Measurements from ENCODE around the gene LECT2.

DNA sequence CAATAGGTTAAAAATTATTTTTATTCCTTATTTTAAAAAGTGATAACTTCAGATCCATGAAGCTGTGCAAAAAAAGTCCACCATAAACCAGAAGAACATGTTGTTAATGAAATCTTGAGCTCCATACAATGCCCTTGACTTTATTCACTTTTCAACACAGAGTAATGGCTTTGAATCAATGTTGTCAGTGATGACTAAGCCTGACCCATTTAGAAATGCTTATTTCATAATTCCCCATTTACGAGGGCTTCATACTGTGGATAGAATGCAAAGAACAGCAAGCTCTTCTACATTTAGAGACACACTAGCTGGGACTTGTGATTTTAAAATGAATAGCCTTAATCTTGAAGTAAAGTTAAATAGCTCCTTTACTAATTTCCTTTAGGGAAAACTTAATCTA is 33.4 kb downstream of the LECT2 start:
- TF ChIP-seq BHLHE40 (IDR thresholded peaks at IDR 0.05; ENCODE audit: borderline replicate concordance in 1 of 2, low read depth in 2 of 2, low read length in 1 of 2) (no peak), EZH2 (IDR thresholded peaks at IDR 0.05; ENCODE audit: borderline replicate concordance, control insufficient read depth, low read depth, low read length) (no peak), CEBPB (IDR thresholded peaks at IDR 0.05; ENCODE audit: borderline replicate concordance in 1 of 2, low read depth in 2 of 2, low read length in 2 of 2) (no peak), CHD4 (IDR thresholded peaks at IDR 0.05) (no peak), RCOR1 (conservative IDR thresholded peaks at IDR 0.05; ENCODE audit: low read depth, low read length) (no peak), NBN (IDR thresholded peaks at IDR 0.05) (no peak), EP300 (IDR thresholded peaks at IDR 0.05; ENCODE audit: borderline replicate concordance in 1 of 2, control insufficient read depth in 1 of 2, low read depth in 2 of 2, low read length in 2 of 2) (no peak), HCFC1 (IDR thresholded peaks at IDR 0.05; ENCODE audit: low read length) (no peak)
- TF ChIP-seq, protein P1, sequence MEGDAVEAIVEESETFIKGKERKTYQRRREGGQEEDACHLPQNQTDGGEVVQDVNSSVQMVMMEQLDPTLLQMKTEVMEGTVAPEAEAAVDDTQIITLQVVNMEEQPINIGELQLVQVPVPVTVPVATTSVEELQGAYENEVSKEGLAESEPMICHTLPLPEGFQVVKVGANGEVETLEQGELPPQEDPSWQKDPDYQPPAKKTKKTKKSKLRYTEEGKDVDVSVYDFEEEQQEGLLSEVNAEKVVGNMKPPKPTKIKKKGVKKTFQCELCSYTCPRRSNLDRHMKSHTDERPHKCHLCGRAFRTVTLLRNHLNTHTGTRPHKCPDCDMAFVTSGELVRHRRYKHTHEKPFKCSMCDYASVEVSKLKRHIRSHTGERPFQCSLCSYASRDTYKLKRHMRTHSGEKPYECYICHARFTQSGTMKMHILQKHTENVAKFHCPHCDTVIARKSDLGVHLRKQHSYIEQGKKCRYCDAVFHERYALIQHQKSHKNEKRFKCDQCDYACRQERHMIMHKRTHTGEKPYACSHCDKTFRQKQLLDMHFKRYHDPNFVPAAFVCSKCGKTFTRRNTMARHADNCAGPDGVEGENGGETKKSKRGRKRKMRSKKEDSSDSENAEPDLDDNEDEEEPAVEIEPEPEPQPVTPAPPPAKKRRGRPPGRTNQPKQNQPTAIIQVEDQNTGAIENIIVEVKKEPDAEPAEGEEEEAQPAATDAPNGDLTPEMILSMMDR (IDR thresholded peaks at IDR 0.05 in 2 of 3, conservative IDR thresholded peaks at IDR 0.05 in 1 of 3; ENCODE audit: control insufficient read depth in 2 of 3, extremely low read depth in 1 of 3, insufficient read depth in 1 of 3, low read depth in 3 of 3, low read length in 3 of 3) = no peak
- TF ChIP-seq, protein P2, sequence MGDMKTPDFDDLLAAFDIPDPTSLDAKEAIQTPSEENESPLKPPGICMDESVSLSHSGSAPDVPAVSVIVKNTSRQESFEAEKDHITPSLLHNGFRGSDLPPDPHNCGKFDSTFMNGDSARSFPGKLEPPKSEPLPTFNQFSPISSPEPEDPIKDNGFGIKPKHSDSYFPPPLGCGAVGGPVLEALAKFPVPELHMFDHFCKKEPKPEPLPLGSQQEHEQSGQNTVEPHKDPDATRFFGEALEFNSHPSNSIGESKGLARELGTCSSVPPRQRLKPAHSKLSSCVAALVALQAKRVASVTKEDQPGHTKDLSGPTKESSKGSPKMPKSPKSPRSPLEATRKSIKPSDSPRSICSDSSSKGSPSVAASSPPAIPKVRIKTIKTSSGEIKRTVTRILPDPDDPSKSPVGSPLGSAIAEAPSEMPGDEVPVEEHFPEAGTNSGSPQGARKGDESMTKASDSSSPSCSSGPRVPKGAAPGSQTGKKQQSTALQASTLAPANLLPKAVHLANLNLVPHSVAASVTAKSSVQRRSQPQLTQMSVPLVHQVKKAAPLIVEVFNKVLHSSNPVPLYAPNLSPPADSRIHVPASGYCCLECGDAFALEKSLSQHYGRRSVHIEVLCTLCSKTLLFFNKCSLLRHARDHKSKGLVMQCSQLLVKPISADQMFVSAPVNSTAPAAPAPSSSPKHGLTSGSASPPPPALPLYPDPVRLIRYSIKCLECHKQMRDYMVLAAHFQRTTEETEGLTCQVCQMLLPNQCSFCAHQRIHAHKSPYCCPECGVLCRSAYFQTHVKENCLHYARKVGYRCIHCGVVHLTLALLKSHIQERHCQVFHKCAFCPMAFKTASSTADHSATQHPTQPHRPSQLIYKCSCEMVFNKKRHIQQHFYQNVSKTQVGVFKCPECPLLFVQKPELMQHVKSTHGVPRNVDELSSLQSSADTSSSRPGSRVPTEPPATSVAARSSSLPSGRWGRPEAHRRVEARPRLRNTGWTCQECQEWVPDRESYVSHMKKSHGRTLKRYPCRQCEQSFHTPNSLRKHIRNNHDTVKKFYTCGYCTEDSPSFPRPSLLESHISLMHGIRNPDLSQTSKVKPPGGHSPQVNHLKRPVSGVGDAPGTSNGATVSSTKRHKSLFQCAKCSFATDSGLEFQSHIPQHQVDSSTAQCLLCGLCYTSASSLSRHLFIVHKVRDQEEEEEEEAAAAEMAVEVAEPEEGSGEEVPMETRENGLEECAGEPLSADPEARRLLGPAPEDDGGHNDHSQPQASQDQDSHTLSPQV (IDR thresholded peaks at IDR 0.05) = no peak
